Measurements from ENCODE around the gene HOXD4.

HOXD4 gene

DNA sequence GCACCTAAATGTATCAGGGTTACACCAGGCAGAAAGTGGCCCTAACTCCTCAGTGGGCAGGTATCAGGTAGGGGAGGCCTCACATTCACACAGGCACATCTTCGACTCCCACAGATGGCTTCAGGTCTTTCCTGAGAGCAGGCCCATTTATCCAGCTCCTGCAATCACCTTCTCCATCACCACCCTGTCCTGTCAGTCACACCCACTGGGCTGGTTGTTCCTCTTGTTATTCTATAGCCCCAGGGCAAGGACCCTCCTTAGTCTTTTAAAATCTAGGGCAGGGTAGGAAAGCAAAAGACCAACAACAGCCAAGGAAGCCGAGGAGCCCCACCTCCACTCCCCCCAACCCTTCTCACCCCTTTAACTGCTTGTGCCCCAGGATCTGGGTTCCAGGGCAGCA lies 9.1 kb upstream of the HOXD4 start:
- DNase-seq: no peak

DNA sequence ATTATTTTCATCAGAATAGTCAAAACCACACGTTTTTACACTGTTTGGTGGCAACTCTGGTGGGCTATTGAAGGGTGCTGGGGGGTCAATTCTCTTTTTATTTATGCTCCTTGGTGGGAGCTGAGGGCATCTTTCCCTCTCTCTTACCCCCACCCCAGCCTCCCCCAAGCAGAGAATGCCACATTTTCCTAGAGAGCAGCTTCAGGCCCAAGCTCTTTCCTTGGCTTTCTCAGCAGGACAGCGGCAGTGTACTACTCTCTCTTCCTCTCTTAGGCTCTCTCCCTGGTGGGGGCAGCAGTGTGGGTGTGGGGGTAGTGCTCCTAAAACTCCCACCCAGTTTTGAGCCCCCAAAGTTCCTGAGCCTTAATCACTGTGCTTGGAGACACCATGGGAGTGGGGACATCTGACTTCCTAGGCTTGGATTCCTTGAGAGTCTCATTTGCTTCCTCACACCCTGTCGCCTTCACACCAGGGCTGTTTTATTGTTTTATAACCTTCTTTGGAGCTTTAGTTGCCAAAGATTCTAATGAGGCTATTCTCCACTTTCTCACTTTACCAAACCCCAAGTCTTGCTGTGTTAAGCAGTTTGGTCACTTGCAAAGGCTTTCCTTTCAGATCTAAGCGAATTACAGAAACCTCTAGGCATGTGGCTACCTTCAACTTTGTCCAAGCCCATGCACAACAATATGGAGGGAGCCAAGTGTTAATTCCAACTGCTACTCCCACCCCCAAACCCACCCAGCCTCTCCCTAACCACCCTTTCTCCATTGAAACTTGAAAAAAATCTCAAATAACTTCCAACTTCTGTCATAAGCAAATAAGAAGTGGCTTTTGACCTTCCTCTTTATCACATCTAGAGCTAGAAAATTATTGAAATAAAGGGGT lies 6.0 kb upstream of the HOXD4 start:
- no peak for DNase-seq

GRCh38 chr2:176146101-176146500 lies 5.2 kb upstream of the HOXD4 start:
- no peak for DNase-seq

DNA sequence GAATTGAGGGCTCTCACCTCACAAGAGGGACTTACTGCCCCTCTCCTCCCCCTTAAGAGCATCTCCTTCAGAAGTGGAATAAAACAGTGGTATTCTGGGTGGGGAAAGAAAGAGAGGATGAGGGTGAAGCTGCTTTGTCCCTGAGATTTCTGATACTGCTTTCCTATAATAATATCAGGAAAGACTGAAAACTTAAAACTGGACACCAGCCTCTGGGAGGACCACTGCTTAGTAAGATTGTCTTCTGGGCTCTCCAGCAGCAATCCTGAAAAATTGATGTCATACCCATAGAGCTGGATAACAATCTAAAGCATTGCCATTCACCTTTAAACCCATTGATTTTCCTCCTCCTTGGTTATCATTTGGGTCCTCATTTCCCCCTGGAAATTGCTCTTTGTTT lies 4.7 kb upstream of the HOXD4 start:
- DNase-seq: no peak

DNA sequence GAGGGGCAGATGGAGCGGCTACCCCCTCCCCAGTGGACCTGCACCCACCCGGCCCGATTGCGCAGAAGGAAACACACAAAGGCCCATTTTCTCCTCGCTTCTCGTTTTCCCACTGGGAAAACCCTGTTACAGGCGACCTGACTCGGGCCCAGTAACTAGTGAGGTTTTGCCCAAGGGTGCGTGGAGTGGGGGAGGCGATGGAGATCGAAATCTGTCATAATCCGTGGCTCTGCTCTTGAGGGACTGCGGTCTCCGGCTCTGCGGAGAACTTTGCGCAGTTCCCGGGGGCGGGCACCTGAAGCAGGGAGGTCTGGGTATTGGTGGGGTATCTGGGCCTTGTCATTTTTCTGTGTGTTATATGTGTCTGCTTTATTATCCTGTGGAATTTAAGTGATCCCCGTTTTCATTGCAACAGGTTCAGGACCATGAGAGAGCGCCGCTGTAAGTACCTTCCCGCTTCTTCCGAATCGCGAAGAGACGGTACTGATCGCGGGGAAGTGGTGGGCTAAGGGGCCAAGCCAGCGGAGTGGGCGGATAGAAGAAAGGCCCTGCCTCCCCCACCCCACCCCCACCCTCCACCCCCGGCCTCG lies 4.0 kb upstream of the HOXD4 start:
- no peak for DNase-seq

DNA sequence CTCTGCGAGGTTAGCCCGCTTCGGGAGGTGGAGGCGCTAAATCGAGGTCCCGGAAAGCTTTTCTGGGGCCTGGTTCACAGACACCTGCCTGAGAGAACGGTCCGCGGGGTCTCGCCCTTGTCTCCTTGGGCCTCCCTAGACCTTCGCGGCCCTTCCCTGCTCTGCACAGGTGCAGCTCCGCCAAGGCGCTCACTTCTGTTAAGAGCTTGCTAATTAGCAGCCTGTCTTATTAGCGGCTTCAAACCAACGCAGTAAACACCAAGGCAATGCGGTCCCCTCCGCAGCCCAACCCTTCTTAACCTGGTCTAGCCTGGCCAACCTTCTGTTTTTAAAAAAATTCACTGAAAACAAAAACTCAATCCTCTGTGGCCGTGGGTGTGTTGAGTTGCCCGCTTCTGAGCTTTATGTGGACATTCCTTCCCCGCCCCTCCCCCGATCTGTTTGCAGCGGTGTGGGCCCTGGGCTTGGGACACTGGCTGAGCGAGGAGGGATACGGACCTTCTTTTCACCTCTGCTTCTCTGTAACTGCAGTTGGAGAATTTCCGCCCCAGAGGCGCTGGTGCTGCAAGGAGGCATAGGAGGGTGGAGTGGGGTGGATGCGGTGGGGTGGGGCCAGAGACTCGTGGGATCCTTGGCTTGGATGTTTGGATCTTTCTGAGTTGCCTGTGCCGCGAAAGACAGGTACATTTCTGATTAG lies 3.4 kb upstream of the HOXD4 start:
- no peak for DNase-seq

- DNase-seq: no peak
These were observed 2.5 kb upstream of the HOXD4 start for GRCh38 chr2:176148751-176149421.

- DNase-seq: no peak
These were observed 1.8 kb upstream of the HOXD4 start for GRCh38 chr2:176149481-176149938.

- DNase-seq: no peak
These were observed 1.3 kb upstream of the HOXD4 start for GRCh38 chr2:176149939-176150583.

- DNase-seq: no peak
These were observed 537 bp upstream of the HOXD4 start for GRCh38 chr2:176150584-176151441.

- DNase-seq: no peak
These were observed 1.2 kb downstream of the HOXD4 start for GRCh38 chr2:176152350-176153181.

DNA sequence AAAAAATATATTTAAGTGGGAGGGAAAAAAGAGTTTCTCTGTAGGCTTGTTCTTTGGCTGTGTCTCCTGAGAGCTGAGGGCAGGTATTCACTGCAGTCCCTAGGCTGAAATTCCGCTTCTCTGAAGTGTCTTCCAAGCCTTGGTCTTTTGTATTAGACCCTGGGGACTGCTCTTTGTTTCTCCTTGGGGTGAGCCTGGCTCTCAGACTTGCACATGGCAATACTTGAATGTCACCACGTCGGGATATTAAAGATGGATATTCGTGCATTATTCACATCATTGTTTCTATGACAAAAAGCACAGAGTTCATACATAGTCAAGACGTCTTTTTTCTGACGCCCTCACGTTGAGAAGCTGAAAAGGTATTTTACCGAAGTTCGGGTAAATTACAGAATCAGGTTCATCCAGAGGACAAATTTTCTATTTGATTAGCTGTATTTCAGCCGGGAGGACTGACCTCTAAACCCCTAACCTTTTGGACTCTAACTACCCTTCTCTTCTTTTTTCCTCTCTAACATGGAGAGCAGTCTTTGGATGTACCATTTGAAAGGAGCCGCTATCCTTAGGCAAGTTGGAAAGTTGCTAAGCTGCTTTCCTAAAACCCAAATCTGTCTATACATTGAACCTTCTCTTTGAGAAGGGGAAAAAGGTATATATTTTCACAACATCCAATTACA lies 3.4 kb downstream of the HOXD4 start:
- DNase-seq: no peak

GRCh38 chr2:176155356-176156044 lies 4.2 kb downstream of the HOXD4 start:
- DNase-seq: no peak

GRCh38 chr2:176156301-176156806 lies 5.0 kb downstream of the HOXD4 start:
- no peak for DNase-seq

- no peak for DNase-seq
These were observed 5.6 kb downstream of the HOXD4 start, which contains the start of gene HOXD3 for GRCh38 chr2:176156807-176157498. TSS of gene HOXD3 (plus strand) at chr2:176157307. CDS start at chr2:176169115, 11,808 bp downstream.

DNA sequence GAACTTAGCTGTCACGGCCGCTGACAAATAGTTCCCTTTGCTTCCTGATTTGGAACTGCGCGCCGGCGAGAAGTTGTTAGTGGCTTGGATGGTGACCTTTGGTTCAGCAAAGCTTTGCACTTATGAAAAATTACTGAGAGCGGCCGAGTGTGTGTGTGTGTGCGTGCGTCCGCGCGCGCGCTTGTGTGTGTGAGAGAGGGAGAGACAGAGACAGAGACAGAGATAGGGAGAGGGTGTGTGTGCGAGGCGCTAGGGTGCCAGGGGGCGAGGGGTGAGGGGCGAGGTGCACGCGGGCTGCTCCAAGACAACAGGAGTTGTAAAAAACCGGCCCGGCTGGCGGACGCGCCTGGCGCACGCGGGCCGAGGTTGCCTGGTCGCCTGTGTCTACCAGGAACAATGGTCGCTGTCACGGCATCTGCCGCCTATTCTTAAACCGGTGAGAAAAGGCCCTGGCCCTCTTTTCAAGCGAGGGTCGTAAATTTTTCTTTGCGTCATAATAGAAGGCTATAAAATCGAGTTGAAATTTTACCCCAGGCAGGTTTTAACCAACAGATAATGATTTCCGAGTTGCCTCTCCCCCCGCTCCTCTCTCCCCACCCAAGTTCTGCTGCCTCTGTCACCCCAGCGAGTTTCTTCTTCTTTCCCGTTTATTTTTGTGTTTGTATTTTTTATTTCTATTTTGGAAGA lies 6.3 kb downstream of the HOXD4 start:
- no peak for DNase-seq

- no peak for DNase-seq
These were observed 6.8 kb downstream of the HOXD4 start for GRCh38 chr2:176158186-176158591.
